Lung microvascular endothelial cell (primary cell): ENCODE measurements around the gene ZNF682. TPM values are rescaled to one million over a fixed set of nuclear protein-coding genes. Genes with fewer than 3 reads are reported as not detected.
"Not testable (repeated sequence)": the region's sequence is repeated elsewhere in the genome, so short reads cannot be mapped to it uniquely, and the experiment has no call there.

Experiments used
- DNase-seq, 2 donors: peaks; one replicate each; pipeline versions ENCODE4 v3.0.0 to v3.0.0-alpha.2; 2010; ENCODE audit warnings: low read depth in 2 of 2
- total RNA-seq: library from RNA; depleted of rRNA; stranded (reverse); fragments of >200 nt; gene quantifications from 2 replicates; pipeline ENCODE4 v1.2.1, GENCODE V29; 2014

ZNF682 gene
- 1.1 and 4.0 TPM in 2 replicates for total RNA-seq

DNA sequence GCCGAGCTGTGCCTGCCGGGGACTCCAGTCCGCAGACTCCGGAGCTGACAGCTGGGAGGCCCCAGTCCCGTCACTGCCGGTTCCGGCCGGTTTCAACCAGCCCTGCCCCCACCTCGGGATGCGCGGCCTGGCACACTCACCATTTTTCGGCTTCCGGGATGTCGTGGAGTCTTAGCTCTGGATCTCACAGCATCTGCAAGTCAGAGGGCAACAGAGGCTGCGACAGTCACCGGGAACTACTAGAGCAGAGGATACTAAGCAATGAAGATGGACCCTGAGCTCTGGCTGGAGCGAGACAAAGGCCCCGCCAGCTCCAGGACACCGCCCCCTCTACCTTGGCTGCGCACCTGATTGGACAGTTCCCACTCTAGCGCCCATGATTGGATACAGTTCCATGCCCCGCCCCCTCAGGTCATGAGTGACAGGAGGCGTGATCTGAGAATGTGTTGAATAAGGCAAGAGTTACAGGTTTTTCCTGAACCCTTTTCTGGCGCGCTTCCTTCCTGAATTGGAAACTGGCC is at the start of gene ZNF682:
Gene ZNF682 (minus strand): TSS at position 303 of the 521 bp plus-strand sequence. CDS start 160 bp downstream, at position 143.
- DNase-seq = peak; percentile 93

DNA sequence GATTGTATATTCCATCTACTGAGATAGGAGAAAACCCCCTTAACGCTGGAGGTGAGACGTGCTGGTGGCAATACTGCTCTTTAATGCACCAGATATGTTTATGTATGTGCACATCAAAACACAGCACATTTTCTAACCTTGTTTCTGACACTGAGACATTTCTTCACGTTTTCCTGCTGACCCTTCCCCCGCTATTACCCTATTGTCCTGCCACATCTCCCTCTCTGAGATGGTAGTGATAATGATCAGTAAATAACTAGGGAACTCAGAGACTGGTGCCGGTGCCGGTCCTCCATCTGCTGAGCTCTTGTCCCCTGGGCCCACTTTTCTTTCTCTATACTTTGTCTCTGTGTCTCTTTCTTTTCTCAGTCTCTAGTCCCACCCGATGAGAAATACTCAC is 43.6 kb upstream of the ZNF682 start:
- not testable (repeated sequence) for DNase-seq

DNA sequence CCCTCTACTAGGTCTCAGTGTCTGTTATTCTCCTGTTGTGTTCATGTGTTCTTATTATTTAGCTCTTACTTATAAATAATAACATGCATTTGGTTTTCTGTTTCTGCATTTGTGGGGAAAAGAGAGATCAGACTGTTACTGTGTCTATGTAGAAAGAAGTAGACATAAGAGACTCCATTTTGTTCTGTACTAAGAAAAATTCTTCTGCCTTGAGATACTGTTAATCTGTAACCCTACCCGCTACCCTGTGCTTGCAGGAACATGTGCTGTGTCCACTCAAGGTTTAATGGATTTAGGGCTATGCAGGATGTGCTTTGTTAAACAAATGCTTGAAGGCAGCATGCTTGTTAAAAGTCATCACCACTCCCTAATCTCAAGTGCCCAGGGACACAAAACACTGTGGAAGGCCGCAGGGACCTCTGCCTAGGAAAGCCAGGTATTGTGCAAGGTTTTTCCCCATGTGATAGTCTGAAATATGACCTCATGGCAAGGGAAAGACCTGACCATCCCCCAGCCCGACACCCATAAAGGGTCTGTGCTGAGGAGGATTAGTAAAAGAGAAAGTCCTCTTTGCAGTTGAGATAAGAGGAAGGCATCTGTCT is 43.0 kb upstream of the ZNF682 start:
- DNase-seq = not testable (repeated sequence)

DNA sequence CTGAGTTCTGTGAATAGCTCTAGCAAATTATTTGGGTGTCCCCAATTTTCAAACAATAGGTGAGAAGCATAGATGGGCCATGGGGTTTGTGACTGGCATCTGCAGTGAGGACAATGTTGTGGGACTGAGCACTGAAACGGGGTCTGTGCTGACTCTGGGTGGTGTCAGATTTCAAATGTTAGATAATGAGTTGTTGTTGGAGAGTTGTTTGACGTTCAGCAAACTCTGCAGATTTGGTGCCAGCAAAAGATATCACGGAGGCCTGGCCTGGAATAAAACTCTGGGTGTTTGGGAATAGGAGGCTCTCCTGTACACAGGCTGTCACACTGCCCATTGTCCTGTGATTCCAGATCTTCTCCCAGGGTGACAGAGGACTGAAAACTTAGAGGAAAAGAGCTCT is 41.4 kb upstream of the ZNF682 start:
- DNase-seq = no peak

DNA sequence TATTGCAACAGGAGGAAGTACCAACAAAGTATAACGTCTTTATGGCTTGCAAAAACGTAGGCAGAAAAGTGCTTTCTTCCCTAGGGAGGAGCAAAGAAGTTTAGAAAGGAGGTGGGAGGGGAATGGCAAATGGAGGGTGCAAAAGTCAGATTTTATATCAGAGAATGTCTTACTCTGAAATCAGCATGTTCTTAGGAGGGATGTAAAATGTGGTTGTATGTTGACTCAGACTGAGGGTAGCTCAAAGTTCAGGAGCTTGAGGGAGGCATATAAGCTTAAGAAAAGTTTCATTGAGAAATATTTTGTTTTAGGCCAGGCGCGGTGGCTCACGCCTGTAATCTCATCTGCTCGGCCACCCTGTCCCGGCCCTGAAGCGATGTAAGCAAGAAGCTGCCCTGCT is 40.2 kb upstream of the ZNF682 start:
- no peak for DNase-seq

DNA sequence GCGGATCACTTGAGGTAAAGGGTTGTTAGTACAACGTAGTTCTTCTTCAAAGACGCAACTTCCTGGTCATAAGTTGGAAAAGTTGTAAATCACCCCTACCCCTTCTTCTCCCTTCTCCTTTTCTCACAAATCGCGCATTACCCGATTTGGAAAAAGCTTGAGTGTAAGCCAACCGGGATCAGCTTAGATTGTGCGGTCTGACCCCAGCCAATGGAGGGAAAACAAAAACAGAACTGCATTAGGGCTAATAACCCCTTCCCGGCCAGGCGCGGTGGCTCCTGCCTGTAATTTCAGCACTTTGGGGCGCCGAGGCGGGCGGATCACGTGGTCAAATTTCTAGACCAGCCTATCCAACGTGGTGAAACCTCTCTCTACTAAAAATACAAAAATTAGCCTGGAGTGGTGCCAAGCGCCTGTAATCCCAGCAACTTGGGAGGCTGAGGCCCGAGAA is 39.3 kb upstream of the ZNF682 start:
- peak; percentile 1 to 32 for DNase-seq

DNA sequence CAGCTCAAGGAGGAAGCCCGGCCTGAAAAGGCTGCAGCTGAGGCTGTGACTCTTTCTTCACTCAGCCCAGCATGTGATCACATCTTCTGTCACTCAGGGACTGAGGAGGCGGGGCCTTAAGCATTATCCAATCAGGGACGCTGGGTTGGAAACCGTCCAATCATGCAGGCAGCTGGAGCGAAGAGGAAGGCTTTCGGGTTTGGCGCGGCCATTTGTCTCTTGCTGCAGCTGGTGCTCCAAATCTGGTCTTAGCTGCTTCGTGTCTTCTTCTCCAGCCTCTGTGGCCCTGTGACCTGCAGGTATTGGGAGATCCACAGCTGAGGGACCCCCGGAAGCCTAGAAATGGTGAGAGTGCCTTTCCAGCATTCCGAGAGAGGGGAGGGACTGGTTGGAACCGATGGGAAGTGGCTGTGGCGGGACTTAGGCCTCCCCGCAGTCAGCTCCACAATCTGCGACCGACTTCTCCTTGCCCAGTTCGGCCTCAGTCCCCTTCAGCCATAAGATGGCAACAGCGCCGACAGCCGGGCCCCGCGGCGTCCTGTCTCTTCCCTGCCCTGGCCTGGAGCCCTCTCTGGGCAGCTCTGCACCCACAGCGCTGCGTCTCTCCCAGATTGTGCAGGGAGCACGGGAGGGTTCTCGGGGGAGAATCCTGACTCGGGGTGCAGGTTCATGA is 38.6 kb upstream of the ZNF682 start, which contains the start of gene ZNF90:
Gene ZNF90 (plus strand): TSS at position 210 of the 673 bp plus-strand sequence. CDS start 133 bp downstream, at position 343.
- DNase-seq = peak; percentile 87 to 93

DNA sequence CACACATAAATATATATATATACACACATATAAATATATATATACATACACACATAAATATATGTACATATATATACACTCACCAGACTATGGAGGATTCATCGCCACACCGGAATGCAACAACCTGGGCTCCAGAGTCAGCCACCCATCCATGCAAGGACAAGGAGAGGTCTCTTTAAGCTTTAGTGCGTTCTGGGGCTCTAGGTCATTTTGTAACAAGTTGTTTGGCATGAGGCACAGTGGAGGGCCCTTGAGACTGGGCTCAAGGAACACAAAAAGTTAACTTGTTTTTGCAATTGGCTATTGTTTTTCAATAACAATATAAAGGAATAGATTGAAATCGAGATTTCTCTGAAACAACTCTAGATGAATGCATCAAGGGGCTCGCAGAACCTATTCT is 33.6 kb upstream of the ZNF682 start:
- no peak for DNase-seq

DNA sequence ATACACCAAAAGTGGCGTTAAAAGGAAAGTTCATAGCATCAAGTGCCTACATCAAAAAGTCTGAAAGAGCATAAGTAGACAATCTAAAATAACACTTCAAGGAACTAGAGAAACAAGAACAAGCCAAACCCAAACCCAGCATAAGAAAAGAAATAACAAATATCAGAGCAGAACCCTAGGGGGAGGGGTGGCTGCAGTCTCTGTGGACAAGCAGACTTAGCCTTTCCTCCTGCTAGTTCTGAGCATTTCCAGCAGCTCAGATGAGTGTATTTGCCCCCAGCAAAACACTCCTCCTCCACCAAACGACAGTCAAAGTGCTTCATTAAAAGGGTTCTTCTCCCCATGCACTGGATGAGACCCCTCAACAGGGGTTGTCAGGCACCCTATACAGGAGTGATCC is 31.4 kb upstream of the ZNF682 start:
- no peak for DNase-seq

DNA sequence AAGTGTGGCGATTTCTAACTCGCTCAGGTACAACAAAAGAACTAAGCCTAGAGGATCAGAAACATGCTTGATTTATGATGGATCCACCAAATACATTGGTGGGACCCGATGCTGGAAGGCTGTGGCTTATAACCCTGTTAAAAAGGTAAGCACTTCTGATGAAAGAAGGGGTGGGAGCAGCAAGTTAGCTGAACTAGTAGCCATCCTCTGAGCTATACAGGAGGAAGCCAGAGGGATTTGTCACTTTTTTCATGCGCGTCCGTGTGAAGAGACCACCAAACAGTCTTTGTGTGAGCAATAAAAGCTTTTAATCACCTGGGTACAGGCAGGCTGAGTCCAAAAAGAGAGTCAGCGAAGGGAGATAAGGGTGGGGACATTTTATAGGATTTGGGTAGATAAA is 29.3 kb upstream of the ZNF682 start:
- DNase-seq = not testable (repeated sequence)

DNA sequence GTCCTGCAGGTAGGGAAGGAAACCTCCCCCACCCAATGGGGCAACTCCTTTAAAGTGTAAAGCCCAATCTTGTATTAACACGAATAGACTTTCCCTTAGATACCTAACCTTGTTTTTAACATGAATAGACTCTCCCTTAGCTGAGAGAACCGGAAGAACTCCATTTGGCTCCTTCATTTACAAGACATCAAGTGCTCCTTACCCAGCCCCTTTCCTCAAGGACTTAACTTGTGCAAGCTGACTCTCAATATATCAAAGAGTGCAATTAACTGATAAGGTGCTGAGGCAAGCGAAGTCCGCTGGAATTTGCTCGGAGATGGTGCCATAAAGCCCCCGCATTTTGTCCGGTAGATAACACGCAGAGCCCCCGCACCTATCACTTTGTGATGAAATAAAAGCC is 28.6 kb upstream of the ZNF682 start:
- DNase-seq = no peak

DNA sequence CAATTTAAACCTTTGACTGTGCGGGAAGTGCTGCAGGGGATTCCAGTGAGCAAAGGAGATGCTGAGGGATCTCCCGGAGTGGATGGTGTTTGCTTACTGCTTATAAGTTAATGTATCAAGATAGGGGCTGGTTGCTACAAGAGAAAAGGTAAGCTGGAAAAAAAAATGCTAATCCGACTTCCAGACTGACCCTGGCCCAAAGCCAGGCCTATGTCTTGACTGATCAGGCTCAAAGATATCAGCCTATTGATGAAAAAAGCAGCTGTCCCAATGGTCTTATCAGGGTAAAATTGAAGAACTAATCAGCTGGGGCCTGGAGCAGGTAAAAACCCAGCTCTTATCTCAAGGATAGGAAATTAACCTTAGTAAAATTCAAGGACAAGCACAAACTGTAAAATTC is 27.6 kb upstream of the ZNF682 start:
- no peak for DNase-seq

DNA sequence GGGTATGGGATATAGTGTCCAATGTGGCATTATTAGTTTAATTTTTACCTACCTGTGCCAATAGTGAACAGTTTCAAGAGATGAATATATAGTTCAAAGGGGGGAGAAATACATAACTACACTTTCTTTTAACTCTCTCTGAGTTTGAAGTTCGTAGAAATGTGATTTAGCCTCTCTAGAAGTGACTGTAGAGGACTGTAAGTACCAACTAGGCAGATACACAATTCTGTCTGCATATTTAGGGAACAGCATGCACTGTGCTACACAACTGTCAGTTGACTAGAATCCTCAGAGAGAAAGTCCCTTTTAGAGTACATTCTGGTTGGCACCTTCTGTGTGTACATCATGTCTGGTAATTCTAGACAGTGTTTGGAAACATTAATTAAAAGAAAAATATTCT is 21.0 kb upstream of the ZNF682 start:
- DNase-seq = no peak

DNA sequence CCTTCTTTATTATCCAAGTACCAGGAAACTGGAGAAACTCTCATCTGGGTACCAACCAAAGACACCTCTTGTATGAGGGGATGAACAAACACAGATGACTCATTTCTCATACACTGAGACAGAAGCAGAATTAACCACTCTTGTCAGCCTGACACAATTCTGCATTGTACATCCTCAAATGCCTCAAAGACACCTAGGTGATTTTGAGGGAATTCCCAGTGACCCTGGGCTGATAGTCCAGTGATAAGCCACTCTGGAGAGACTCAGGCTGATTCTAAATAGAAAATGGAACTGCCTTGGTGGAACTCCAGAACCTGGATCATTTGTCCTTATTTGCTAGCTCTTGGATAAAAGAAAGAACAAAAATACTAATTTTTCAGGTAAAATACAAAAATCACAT is 19.4 kb upstream of the ZNF682 start:
- DNase-seq = not testable (repeated sequence)

DNA sequence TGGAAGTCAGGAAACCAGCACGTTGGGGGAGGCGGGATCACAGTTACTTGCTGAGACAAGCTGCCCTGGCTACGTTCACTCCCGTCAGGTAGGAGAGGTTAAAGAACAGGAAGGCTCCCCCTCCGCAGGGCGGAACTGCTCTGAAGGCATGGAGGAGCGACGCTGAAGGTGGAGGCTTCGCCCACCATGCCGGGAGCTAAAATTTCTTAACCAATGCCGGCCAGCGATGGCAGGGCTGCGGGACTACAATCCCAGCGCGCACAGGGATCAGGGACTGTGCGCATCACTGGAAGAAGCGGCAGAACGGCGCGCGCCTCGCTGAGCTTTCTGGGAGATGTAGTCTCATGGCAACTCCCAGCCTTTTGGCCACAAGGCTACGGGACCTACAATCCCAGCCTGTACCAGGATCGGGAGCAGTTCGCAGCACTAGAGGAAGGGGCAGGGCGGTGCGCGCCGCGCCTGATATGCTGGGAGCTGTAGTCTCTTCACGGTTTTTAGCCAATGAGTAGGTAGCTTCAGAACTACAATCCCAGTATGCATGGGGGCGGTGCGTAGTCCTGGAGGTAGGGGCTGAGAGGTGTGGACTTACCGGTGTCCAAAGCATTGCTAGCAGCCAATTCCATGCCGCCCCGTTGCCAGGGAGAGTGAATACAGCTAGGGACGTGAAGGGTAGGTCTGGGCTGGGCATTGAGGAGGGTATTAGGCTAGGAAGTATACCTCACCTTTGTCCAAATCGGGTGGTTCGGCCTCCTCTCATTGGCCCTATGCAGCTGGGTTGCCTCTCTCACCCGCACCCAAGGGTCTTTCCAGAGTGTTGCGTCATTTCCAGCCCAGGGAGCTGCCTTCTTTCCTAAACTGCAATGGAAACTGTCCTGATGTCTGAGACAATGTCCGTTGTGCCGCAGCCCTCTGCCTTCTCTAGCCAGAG is 12.8 kb upstream of the ZNF682 start:
- DNase-seq = peak; percentile 92 to 93

DNA sequence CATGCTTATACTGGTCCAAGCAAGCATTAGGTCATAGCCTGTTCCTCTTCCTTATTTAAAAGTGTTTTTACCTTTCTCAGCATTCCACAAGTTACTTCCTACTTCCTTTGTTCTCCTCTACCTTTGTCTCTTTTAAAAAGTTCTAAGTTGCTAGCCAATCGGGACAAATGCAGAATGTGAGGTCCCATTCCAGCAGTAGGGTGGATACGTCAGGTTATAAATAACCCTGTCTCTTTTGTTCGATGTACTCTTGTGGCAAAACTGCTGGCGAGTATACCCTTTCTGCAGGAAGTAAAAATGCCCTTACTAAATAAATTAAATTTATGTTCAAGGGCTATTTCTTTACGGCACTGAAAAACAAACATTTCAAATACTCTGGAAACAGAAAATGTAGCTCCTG is 6.4 kb upstream of the ZNF682 start:
- not testable (repeated sequence) for DNase-seq

DNA sequence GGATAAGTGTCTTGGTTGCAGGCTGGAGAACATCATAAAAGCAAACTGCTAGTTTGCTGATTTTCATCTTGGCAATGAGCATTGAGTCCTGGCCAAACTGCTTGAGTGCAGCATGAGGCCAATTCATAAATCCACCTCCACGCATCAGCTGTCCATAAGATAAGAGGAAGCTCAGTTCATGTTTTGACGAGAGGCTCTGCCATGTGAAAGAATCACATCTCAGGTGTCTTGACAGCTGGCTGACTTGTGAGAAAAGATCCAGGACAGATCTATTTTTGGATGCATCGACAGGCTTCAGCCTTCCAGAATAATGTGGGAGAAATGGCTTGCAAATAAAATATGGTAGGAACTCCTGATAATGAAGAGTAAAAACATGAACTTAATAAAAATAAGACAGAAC is 5.4 kb upstream of the ZNF682 start:
- DNase-seq = no peak

DNA sequence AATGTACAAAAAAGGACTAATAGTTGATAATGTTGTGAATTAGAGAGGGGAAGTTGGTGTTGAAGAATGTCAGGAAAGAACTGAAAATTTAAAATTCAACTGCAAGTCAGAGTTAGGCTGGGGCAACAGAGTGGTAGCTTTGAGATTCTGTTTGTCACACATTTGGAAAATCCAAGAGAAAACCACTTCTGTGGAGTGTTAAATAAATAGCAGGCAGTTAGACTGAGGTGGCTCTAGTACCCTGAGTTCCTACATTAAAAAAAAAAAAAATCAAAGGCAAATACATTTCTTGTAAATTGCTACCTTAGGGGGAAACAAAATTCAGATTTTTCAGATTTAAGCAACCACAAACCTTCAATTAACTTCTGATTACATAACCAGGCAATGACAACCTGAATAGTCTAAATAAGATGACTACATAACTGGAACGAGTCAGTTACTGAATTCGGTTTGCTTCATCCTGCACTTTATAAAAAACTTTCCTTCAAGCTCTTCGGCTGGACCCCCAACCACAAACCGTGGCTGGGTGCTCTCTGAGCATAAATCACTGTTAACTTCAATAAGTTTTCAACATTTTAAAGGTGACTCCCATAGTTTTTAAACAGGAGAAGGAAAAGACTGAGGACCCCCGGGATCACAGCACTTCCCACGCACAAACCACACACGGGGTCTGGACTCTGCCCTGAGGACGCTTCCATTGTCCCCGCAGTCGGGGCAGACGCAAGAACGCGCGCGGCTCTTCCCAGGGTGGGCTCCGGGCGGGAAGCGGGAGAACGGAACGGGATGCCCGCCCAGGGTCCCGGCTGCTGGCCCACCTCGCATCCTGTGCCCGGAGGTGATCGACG is 725 bp downstream of the ZNF682 start:
- peak in 1 of 2 donors; percentile 0 for DNase-seq

DNA sequence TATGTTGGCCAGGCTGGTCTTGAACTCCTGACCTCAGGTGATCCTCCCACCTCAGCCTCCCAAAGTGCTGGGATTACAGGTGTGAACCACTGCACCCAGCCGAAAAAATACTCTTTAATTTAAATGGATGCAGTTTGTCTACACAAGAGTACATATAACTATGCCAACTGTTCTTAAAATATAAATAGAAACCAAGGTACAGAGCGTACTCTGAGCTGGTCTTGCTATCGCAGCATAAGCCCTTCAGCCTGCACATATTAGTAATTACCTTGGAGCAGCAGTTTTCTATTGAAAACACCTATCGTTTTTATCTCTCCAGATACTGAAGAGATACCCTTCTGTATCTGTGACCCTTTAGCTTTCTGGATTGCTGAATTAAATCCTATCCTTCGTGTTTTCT is 3.4 kb downstream of the ZNF682 start:
- no peak for DNase-seq

DNA sequence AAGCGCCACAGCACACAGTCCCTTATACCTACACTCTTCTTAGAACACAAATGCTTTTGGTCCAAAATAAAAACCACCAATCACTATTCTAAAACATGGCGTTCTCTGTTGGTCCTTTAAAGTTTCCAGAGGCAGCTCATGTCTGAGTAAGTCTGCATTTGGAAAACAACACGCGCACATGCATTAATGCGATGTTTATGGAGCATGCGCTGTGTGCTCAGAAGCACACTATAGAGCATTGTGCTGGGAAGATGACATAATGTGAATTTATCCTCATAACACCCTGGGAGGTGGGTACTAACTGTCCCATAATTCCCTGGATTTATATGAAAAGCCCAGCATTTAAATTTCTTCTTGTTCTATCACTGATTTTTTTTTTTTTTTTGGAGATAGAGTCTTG is 10.7 kb downstream of the ZNF682 start:
- DNase-seq = no peak

DNA sequence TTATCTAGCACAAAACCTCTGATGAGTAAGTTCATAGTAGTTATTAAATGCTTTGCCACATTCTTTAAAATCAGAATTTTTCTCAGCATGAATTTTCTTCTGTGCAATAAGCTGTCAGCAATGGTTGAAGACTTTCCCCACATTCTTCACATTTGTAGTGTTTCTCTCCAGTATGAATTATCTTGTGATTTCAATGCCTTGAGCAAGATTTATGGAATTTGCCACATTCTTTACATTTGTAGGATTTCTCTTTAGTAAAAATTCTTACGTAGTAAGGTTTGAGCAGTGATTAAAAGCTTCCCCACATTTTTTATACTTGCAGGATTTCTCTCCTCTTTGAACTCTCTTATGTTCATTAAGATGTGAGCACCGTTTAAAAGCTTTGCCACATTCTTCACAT is 33.6 kb downstream of the ZNF682 start:
- DNase-seq = no peak
